Epithelial cell of proximal tubule (primary cell): ENCODE measurements around the gene SLC35F2. TPM values are rescaled to one million over a fixed set of nuclear protein-coding genes. Genes with fewer than 3 reads are reported as not detected.
A peak's percentile ranks its signal among the peaks of the same experiment; 100 is the strongest.
"Not testable (repeated sequence)": the region's sequence is repeated elsewhere in the genome, so short reads cannot be mapped to it uniquely, and the experiment has no call there.

ENCODE experiments used
- DNase-seq: peaks from one replicate; pipeline ENCODE4 v3.0.0-alpha.2; 2011; ENCODE audit warnings: low read depth
- H3K4me3 ChIP-seq: 2 replicates; pipeline ENCODE4 v1.5.1; 2011; ENCODE audit warnings: low read depth, mild to moderate bottlenecking, low read length
- total RNA-seq: library from RNA; depleted of rRNA; stranded (reverse); fragments of >200 nt; gene quantifications from 2 replicates; pipeline ENCODE4 v1.2.3, GENCODE V29; 2015
- TF ChIP-seq, protein P1 (sequence below): conservative IDR thresholded peaks from 2 replicates; pipeline ENCODE4 v1.5.1; 2012; ENCODE audit warnings: low read depth, mild to moderate bottlenecking, low read length

SLC35F2 gene
- total RNA-seq, 1 donor from 2014 or later, result 41.2 TPM

GRCh38 chr11:107778839-107779517, 79.6 kb downstream of the SLC35F2 start:
- DNase-seq, result no peak

DNA sequence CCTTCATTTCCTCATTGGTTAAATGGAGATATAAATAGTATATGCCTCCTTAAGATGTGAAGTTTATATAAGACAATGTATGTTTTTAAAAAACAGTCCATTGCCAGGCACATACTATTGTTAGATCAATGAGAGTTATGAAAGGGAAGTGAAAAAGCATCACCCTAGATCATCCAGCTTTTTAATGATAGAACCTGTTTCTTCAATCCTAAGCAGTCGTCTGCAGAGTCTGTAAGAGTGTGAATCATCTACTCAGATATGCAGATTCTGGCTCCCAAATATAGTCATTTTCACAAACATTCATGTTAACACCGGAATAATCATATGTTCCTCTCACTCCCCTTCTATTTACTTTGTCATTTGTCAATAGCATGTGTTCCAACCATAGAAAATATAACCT, 81.5 kb downstream of the SLC35F2 start:
- TF ChIP-seq, protein P1, sequence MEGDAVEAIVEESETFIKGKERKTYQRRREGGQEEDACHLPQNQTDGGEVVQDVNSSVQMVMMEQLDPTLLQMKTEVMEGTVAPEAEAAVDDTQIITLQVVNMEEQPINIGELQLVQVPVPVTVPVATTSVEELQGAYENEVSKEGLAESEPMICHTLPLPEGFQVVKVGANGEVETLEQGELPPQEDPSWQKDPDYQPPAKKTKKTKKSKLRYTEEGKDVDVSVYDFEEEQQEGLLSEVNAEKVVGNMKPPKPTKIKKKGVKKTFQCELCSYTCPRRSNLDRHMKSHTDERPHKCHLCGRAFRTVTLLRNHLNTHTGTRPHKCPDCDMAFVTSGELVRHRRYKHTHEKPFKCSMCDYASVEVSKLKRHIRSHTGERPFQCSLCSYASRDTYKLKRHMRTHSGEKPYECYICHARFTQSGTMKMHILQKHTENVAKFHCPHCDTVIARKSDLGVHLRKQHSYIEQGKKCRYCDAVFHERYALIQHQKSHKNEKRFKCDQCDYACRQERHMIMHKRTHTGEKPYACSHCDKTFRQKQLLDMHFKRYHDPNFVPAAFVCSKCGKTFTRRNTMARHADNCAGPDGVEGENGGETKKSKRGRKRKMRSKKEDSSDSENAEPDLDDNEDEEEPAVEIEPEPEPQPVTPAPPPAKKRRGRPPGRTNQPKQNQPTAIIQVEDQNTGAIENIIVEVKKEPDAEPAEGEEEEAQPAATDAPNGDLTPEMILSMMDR, result no peak
- H3K4me3 ChIP-seq, result no peak overlapping the region
- DNase-seq, result no peak

More at GRCh38 chr11:107778839-107779517, 79.6 kb downstream of the SLC35F2 start:
- TF ChIP-seq, protein P1, result no peak
- H3K4me3 ChIP-seq, result no peak overlapping the region

DNA sequence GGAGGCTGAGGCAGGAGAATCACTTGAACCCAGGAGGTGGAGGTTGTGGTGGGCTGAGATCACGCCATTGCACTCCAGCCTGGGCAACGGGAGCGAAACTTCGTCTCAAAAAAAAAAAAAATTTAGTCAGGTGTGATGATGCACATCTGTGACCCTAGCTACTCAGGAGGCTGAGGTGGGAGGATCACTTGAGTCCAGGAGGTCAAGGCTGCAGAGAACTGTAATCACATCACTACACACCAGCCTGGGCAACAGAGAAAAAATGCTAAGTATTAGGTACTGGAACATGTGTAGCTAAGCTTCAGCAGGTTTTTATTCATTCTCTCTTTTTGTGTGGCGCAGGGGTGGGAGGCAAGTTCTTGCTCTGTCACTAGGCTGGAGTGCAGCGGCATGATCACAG, 82.5 kb downstream of the SLC35F2 start:
- TF ChIP-seq, protein P1, result no peak
- DNase-seq, result no peak
- H3K4me3 ChIP-seq, result no peak overlapping the region

DNA sequence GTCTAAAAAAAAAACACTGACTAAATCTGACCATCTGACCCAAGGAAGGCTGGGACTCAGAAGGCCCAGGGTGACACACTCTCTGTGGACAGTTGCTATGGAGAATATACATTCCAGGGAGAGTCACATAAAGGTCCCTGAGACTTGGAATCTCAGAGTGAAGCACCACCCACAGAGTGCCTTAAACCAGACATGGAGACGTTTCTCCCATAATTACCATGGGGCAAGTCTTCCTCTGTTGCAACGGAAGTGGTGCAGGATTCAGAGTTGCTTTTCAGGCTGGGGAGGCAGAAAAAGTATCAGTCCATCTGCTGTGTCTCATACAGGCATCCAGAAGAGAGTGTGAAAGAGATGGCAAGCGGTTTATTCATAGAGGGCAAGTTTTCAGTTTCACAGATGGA, 88.0 kb downstream of the SLC35F2 start:
- no peak for DNase-seq
- TF ChIP-seq, protein P1, result no peak
- H3K4me3 ChIP-seq, result no peak overlapping the region

DNA sequence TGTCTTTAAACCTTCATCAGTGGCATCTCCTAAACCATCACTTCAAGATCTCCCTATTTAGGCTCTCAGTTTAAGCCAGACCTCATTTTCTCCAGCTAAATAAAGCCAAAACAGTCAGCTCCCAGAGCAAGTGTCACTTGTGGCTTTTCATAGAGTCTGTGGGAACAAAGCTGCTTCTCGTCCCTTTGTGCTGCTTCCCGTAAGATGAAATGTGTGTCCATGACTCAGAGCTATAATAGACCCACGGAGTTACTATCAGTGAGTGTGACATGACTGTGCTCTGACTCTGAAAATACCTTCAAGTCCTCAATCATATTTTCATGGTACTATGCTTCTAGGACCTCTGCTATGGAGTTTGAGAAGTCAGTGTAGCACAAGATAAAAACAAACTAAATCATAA, 89.4 kb downstream of the SLC35F2 start:
- no peak overlapping the region for H3K4me3 ChIP-seq
- TF ChIP-seq, protein P1, result no peak
- no peak for DNase-seq

DNA sequence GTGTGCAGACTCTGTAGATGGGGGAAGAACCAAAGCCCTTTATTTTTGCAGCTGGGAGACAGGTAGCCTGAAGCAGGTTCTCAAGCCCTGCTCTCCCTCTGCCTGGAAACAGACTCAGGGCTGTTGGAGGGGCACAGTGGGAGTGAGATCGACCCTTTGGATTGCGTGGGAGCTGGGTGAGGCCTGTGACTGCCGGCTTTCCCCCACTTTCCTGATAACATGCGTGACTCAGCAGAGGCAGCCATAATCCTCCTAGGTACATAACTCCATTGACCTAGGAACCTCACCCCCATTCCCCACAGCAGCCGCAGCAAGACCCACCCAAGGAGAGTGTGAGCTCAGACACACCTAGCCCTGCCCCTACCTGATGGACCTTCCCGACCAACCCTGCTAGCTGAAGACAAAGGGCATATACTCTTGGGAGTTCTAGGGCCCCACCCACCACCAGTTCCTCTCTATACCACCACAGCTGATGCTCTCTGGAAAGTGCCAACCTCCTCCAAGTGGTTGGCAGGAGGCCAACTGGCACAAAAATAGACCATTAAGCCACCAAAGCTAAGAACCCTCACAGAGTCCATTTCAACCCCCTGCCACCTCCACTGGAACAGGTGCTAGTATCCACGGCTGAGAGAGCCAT, 99.8 kb downstream of the SLC35F2 start:
- DNase-seq, H3K4me3 ChIP-seq: not testable (repeated sequence)

GRCh38 chr11:107757661-107758060, 100.9 kb downstream of the SLC35F2 start:
- H3K4me3 ChIP-seq, result no peak overlapping the region
- DNase-seq, result no peak
- TF ChIP-seq, protein P1, result peak; percentile 36
